Daoy (cell line): ENCODE data around the gene CORO2A. TPM values are rescaled to one million over a fixed set of nuclear protein-coding genes. Genes with fewer than 3 reads are reported as not detected.

Experiments used
- DNase-seq: peaks from one replicate; pipeline ENCODE4 v3.0.0-alpha.2; 2015; ENCODE audit warnings: low read depth
- total RNA-seq: library from RNA; depleted of rRNA; stranded (reverse); fragments of >200 nt; shearing (Covaris generic); gene quantifications from 2 replicates; pipeline ENCODE4 v1.2.3, GENCODE V29; 2014

CORO2A gene
- total RNA-seq, 1 experiment from 2014 or later = 1.8 TPM

DNA sequence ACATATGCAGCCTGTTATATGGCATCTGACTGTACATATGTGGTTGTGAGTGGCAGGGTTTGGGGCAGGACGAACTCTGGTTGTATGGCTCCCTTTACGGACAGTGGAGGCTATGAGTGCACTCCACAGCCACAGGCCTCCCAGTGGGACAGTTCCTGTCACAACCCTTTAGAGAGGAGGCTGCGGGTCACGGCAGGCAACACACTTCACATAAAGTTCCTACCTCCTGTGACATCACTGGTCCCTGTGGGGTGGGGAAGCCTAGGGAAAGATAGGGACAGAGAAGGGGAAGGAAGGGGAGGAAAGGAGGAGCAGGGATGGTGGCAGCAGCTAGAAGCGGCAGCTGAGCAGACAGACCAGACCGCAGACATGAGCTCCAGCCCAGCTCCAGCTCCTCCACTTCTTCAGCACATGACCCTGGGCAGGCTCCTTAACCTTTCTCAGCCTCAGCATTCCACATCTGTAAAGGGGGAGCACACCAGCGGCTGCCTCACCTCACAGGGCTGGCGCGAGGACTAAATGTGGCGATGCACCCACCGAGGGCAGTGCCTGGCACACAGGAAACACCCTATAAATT is 27.4 kb upstream of the CORO2A start:
- no peak for DNase-seq

DNA sequence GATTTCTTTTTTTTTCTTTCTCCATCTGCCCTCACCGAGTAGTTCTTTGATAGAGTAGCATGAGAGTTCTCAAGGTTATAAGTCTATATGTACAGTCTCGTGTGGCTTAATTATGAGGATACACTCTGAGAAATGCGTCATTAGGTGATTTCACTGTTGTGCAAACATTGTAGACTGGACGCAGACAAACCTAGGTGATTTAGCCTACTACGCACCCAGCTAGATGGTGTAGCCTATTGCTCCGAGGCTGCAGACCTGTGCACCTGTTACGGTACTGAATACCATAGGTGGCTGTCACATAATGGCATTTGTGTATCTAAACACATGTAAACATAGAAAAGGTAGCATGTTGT is 26.9 kb upstream of the CORO2A start:
- no peak for DNase-seq

DNA sequence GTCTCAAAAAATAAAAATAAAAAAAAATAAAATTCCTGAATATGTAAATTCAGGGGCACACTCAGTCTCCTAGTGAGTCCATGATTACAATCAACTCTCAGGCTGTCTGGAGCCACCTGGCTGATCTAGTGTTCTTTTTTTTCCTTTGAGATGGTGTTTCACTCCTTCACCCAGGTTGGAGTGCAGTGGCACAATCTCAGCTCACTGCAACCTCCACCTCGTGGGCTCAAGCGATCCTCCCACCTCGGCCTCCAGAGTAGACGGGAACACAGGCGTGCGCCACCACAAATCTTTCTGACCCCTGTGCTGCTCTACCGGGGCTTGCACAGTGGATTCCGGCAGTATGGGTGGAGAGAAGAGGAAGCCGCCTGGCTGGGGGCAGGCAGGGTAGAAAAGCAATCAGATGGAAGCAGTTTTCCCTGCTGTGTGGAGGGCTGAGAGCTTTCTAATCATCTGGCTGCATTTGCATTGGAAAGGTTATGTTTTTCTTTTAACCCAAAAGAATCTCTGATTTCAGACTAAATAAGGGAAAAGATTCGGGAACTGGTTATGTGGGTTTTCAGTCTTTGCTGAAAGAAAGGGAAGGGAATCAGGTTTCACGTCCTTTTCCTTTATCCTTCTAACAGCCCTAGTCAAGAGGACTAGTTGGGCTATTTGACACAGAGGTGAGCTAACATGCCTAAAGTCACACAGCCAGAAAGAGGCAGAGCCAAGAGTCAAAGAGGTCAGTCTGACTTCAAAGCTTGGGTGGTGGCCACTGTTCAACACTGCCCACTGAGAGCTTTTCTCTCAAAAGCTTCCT is 26.3 kb upstream of the CORO2A start:
- DNase-seq = no peak

DNA sequence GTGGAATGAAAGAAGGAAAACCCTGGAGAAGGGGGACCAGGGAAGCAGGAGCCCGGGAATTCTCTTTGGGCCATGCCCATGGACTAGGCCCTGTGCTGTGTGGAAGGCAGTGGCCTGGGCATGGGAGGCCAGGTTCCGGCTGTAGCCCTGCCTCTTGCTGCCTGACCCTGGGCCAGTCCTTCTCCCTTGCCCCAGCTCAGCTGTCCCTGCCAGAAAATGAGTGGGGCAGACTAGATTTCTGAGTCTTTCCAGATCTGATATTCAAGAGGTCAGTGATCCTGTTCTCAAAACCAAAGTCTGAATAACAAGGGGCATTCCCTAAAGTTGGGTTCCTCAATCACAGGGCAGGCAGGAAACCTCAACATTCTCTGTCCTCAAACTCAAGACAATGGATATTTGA is 24.8 kb upstream of the CORO2A start:
- DNase-seq = no peak

DNA sequence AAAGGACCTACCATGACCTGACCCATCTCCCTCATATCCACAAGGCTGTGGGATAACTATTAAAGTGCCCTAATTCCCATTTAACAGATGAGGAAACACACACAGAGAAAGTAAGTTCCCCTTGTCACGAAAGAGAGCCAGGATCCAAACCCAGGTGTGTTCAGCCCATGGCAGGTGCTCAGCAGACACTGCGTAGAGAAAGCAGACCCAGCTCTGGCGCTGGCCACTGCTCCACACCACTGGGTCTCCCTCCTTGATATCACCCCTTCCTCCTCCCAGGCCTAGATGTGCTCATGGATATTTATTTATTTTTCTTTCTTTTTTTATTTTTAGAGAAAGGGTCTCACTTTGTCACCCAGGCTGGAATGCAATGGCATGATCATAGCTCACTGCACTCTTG is 24.0 kb upstream of the CORO2A start:
- DNase-seq = no peak

DNA sequence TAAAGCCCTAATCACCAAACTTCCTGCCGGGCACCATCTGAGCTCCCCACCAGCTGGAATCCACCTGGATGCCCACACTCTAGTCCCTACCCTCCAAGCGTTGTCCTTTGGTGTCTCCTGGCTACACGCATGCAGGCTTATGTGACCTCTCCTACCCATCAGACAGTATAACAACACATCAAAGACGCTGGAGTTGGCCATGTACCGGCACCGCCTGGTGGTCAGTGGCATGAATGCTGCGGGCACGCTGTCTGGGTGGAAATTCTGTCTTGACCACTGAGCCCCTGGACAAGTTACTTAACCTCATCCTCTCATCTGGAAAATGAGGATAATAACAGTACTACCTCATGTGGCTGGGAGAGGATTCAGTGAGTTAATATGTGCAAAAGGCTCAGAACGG is 23.4 kb upstream of the CORO2A start:
- no peak for DNase-seq

DNA sequence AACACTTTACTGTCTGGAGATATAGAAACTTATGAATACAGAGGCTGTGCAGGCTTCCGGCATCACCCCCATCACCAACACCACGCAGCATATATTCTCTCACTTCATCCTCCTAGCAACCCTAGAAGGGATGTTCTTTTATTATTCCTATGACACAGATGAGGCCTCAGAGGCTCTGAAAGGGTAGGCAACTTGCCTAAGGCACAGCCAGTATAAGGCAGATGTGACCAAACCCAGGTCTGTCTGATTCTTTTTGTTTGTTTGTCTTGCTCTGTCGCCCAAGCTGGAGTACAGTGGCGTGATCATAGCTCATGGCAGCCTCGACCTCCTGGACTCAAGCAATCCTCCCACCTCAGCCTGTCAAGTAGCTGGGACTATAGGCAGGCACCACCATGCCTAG is 22.8 kb upstream of the CORO2A start:
- no peak for DNase-seq

DNA sequence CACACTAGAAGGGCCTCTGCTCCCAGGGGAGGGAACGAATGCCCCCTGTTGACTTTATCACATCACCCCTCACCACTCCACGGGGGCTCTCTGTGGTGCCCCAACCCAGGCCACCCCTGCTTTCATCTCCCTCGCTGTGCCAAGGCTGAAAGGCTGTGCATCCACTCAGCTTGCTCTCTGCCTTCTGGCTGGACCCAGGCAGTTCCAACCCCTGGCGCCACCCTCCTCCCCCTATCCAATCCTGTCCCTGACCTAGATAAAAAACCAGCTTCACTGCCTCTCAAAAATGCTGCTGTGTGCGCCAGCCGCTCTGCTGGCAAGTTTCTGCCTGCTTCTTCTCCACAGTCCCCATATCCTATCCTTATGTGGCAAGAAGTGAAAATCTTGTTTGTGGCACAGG is 22.4 kb upstream of the CORO2A start:
- no peak for DNase-seq

DNA sequence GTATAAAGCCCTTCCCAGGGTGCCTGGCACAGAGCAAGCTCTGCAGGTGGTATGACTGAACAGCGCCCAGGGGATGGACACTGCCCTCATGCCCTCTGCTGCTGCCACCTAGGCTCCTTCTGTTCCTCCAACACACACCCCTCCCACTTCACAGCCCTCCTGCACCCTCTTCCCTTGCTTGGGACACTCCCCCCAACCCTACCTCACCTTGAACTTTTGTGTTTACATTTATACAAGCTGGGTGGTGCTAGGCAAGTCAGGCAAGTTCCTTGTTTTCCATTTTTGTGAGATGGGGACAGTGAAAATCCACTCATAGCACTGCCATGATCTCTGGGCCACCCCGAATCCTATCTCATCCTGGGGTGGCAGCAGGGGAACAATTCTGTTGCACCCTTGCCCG is 18.8 kb upstream of the CORO2A start:
- no peak for DNase-seq

DNA sequence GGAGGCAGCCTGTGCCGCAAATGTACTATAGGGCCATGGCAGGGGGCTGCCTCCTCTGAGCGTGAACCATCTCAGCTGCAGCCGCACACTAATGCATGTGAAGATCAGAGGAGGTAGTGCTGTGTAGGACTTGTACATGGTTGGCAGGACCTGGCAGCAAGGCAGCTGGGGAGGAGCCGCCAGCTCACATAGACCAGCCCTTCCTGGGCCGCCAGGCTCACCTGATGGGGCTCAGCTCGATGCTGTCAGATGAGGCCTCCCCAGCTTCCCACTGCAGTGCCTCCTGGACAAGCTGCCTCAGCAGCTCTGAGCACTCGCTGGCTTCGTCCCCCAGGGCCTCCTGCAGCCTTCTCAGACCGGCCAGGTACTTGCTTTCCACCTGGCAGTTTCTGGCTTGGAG is 18.0 kb upstream of the CORO2A start:
- DNase-seq = no peak

DNA sequence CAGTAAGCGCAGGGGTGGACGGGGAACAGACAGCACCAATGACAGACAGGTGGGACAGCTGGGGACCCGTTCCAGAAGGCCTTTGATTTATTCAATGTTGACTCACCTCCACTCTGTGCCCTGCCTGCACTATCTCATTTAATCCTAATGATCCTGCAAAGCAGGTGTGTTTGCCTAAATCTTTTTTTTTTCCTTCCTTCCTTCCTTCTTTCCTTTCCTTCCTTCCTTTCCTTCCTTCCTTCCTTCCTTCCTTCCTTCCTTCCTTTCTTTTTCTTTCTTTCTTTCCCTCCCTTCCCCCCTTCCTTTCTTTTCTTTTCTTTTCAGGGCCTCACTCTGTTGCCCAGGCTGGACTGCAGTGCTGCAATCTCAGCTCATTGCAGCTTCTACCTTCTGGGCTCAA is 17.1 kb upstream of the CORO2A start:
- DNase-seq = no peak

DNA sequence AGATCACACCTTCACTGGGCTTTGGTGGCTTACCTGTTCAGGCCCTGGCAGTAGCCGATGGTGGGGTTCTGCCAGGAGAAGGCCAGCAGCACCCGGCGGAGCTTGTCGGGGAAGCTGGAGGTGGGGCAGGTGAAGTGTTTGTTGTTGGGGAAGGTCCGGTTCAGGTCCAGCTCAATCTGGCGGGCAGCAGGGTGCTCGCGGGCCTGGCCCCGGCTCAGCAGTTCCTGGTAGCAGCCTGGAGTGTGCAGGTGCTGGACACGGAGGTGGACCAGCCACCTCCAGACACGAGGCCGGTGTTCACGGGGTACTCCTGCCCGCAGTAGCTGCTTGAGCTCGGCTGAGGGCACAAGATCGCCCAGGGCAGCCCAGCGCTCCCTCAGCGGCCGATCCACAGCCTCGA is 16.2 kb upstream of the CORO2A start:
- DNase-seq = no peak

DNA sequence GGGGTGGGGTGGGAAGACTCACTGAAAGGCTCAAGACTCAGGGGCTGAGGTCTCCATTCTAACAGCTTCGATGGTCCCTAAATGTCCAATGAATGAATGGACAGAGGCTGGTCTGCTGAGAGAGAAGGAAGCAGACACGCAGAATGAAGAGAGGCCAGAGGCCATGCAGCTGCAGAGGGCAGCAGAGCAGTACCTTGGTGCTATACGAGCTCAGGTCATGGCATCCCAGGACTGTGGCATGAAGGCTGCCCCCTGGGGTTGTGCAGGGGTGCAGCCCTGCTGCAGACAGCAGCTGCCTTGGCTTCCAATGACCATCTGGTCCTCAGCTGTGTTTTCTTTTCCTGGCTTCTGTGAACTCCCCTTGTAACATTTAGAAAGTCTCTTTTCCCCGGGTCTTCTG is 15.2 kb upstream of the CORO2A start:
- no peak for DNase-seq

DNA sequence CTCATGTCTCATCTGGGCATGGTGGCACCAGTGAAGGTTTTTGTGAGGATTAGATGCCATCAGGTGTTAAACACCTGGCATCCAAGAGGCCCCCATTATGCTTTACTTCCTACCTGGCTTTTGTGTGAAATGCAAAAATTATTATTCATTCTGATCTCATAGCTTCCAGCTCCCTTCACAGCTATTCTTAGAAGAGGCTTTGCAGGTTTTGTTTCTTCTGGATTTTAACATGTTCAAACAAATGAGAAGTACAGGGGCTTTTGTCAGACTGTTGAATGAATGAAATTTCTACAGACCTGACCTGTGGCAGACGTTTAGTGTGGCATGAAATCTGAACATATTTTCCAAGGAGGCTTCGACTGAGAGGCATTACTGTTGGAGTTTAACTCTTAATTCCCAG is 14.3 kb upstream of the CORO2A start:
- DNase-seq = no peak

DNA sequence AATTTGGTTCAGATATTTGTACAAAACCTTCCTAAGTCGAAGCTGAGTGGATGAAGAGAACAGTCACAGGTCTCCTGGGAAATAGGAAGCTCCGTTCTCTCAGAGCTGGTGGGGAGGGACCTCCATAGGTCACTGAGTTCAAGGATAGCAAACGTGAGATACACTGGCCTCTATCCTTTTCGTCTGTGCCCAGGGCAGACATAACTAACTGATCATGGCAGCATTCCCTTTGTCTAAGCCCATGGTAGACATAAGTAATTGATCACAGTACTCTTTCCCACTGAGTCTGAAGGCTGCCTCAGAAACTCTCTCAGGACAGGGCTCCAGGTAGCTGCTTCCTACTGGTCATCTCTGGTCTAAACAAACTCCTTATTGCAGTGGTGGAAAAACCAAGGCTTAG is 12.3 kb upstream of the CORO2A start:
- no peak for DNase-seq

DNA sequence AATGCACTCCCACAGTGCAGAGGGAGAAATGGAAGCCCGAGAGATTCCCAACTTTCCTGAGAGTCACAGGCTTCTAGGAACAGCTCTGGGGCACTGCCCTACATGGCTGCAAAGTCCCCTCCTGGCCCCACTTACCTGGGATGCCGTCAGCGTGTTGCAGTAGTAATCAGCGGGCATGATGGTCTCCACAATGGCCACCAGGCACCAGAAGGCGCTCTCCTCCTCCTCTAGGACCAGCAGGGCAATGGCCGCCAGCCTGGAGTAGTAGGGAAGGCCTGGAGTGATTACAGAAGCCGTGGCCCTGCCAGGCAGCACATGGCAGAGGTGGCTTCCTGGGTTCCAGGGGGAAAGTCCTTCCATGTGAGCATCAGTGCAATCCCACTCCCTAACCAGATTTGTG is 10.7 kb upstream of the CORO2A start:
- no peak for DNase-seq

DNA sequence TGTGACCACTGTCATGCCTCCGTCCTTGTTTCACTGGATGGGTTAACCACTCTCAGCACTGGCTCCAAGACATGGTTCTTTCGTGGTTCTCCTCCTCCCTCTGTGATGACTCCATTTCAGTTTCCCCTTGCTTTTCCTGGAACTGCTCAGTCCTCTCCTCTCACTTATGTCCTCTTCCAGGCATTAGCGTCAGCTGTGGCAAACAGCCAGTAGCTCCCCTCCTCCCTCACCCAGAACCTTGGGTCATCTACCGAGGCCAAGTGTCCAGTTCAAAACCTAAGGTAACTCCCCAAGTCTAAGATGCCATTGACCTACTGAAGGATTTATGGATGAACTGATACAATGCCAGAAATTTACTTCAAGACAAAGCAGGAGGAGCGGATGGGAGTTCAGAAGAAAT is 9.8 kb upstream of the CORO2A start:
- DNase-seq = no peak

DNA sequence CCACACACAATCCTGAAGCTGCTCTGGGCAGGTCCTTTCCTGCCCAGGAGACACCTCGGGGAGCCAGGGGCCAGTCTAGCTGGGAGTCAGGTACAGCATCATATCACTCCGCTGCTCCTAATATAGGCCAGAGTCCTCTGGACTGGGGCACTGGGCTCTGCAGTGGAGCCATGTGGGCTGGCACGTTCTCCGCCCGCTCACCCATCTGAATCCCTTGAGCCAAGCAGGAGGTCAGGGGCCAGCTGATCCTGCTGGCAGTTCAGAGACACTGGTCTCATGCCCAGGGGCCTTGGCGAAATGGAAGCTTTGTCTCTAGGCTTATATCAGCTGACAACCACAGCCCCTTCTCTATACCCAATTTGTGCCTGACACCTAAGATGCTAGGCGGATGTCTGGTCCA is 9.3 kb upstream of the CORO2A start:
- no peak for DNase-seq

DNA sequence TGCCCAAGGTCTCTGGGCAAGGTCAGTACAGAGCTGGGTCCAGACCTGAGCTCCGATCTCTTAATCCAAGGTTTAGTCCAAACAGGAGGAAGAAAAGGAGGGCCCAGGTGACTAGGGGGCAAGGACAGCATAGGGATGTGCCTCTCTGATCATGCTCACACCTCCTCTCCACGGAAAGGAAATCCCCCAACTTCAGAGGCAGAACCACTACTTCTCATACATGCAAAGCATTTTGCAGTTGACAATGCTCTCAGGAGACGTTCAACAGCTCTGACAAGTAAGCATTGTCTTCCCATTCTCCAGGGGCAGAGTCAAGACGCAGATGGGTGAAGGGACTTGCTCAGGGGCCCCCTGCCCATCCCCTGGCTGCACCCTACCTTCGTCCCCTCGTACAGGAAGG is 8.7 kb upstream of the CORO2A start:
- DNase-seq = no peak

DNA sequence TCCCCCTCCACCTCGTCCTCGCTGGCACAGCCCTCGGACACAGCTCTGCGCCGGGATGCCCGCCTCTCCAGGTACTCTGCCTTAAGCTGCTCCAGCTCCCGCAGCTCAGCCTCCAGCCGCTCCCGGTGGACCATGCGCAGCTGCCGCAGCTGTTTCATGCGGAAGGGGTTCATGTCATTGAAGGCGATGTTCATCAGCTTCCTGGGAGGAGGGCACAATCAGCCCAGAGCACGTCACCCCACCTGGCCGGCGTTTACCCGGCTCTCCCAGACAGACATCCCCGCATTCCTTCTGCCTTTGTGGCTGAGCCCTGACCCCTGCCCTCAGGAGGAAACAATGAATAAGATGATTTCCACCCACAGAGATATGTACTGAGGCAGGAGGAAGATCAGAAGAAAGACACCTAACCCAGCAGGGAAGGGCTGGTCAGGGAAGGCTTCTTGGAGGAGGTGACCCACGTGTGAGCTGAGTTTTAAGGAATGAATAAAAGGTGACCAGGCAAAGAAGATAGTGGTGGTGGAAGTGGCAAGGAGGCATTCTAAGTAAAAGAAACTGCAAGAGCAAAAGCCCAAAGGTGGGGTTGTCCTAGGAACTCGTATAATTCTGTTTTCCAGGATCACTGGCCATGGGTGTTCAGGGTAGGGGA is 7.1 kb upstream of the CORO2A start:
- DNase-seq = no peak

DNA sequence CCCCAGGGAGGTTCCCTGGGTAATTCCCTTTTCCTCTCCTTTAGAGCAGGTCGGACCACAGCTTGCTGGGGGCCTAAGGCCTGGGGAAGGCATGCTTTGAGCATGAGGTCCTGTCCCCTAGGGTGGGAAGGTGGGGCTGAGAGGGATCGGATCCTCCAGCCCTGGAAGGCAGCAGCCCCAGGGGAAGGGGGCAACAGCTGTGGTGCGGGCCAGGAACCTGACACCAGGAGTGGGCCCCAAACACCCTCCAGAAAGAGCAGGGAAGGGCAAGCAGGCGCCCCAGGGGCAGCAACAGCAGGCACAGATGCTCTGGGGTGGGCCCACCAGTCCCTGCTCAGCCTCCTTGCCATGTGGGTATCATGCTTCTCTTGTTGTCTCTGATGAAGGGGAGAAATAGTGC is 3.2 kb upstream of the CORO2A start:
- no peak for DNase-seq

DNA sequence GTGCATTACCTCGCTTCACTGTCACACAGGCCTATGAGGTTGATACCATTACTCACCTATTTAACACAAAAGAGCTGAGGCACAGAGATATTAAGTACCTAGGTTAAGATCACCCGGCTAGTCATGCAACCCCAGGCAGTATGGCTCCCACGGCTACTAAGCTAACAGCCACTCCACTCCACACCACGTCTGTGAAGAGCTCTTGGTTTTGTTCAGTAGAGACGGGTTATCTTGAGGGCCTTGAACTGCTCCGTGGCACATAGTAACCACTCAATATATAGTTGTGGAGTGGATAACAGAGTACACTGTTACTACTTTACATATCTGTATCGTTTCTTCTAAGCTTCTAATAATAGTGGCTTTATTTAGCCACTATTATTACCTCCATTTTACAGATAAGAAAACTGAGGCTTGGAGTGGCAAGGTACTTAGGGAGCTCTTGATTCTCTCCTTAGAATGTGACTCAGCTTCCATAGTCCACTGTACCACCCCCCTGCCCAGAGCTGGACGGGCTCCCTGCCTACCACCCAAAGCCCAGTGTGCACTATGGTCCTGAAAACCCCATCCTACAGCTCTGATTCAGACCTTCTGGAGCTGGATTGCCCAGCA is 1.0 kb upstream of the CORO2A start:
- no peak for DNase-seq
